Measurements from ENCODE around the gene PPP2R2C.

PPP2R2C gene

GRCh38 chr4:6513678-6514077 lies 41.3 kb upstream of the PPP2R2C start:
- TF ChIP-seq CTCF (IDR thresholded peaks at IDR 0.05; ENCODE audit: extremely low read depth, insufficient read depth, missing control alignments) = no peak
- no peak for DNase-seq (ENCODE audit: low spot score)
- in situ Hi-C loops (cut with MboI; ENCODE audit: low pct_unique_long_range_greater_than_20kb, low sequenced_read_pairs, unreplicated experiment) = no loop called here

- in situ Hi-C loops (cut with MboI; ENCODE audit: low pct_unique_long_range_greater_than_20kb, low sequenced_read_pairs, unreplicated experiment) = no loop called here
- no peak for DNase-seq (ENCODE audit: low spot score)
- TF ChIP-seq CTCF (IDR thresholded peaks at IDR 0.05; ENCODE audit: extremely low read depth, insufficient read depth, missing control alignments) = no peak
These were observed 37.2 kb upstream of the PPP2R2C start for GRCh38 chr4:6509587-6509986.

GRCh38 chr4:6507345-6507744 lies 34.9 kb upstream of the PPP2R2C start:
- DNase-seq (ENCODE audit: low spot score) = no peak
- in situ Hi-C loops (cut with MboI; ENCODE audit: low pct_unique_long_range_greater_than_20kb, low sequenced_read_pairs, unreplicated experiment) = no loop called here
- no peak for TF ChIP-seq CTCF (IDR thresholded peaks at IDR 0.05; ENCODE audit: extremely low read depth, insufficient read depth, missing control alignments)

- in situ Hi-C loops (cut with MboI; ENCODE audit: low pct_unique_long_range_greater_than_20kb, low sequenced_read_pairs, unreplicated experiment) = no loop called here
- TF ChIP-seq CTCF (IDR thresholded peaks at IDR 0.05; ENCODE audit: extremely low read depth, insufficient read depth, missing control alignments) = no peak
- DNase-seq (ENCODE audit: low spot score) = no peak
These were observed 34.3 kb upstream of the PPP2R2C start for GRCh38 chr4:6506616-6507140.

- in situ Hi-C loops (cut with MboI; ENCODE audit: low pct_unique_long_range_greater_than_20kb, low sequenced_read_pairs, unreplicated experiment) = no loop called here
- DNase-seq (ENCODE audit: low spot score) = no peak
- no peak for TF ChIP-seq CTCF (IDR thresholded peaks at IDR 0.05; ENCODE audit: extremely low read depth, insufficient read depth, missing control alignments)
These were observed 32.6 kb upstream of the PPP2R2C start for GRCh38 chr4:6504900-6505496.

- TF ChIP-seq CTCF (IDR thresholded peaks at IDR 0.05; ENCODE audit: extremely low read depth, insufficient read depth, missing control alignments) = no peak
These were observed 30.5 kb upstream of the PPP2R2C start for GRCh38 chr4:6502747-6503465.

More at GRCh38 chr4:6502747-6503465, 30.5 kb upstream of the PPP2R2C start:
- no peak for DNase-seq (ENCODE audit: low spot score)
- in situ Hi-C loops (cut with MboI; ENCODE audit: low pct_unique_long_range_greater_than_20kb, low sequenced_read_pairs, unreplicated experiment) = no loop called here

All from GM13977 (cell line).